ENCODE results near the gene FILIP1. TPM values are rescaled to one million over a fixed set of nuclear protein-coding genes. Genes with fewer than 3 reads are reported as not detected.

Gene FILIP1
- total and polyA plus RNA-seq, 10 of the 15 experiments (the other 5 are each of a cell fraction or from before 2014, with no cell fraction given): 0.23 to 2.0 (median 0.44) TPM

DNA sequence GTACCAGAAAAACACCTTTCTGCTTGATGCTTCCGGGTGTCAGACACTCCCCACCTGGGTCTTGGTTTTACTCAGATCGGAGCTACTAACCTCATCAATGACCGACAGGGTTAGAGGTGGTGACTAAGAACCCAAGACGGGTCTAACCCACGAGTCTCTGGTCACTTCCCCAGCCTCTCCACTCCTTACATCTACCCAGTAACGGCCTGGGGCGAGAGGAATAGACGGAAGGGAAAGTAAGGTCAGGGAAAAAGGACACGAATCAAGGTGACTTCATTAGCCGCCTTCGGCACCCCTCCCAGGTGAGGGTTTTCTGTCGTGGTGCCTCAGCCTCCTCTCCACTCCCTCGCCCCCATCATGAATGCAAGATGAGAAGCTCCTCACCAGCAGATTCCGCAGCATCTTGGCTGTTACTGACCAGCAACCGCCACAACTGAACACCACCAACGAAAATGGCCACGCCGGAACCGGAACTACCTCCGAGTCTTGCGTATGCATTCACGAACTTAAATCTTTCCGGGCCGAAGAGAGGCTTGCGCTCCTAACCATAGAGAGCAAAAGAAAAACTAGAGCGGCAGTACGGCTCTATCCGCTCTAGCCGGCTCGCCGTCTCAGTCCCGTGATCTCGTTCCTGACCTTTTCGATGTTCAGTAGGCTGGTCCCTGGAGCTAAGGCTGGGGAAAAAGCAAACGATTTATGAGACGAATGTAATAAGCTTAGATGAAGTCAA lies 250.1 kb downstream of the FILIP1 start, which contains the start of gene COX7A2 (continued):
- TF ChIP-seq, protein P1, sequence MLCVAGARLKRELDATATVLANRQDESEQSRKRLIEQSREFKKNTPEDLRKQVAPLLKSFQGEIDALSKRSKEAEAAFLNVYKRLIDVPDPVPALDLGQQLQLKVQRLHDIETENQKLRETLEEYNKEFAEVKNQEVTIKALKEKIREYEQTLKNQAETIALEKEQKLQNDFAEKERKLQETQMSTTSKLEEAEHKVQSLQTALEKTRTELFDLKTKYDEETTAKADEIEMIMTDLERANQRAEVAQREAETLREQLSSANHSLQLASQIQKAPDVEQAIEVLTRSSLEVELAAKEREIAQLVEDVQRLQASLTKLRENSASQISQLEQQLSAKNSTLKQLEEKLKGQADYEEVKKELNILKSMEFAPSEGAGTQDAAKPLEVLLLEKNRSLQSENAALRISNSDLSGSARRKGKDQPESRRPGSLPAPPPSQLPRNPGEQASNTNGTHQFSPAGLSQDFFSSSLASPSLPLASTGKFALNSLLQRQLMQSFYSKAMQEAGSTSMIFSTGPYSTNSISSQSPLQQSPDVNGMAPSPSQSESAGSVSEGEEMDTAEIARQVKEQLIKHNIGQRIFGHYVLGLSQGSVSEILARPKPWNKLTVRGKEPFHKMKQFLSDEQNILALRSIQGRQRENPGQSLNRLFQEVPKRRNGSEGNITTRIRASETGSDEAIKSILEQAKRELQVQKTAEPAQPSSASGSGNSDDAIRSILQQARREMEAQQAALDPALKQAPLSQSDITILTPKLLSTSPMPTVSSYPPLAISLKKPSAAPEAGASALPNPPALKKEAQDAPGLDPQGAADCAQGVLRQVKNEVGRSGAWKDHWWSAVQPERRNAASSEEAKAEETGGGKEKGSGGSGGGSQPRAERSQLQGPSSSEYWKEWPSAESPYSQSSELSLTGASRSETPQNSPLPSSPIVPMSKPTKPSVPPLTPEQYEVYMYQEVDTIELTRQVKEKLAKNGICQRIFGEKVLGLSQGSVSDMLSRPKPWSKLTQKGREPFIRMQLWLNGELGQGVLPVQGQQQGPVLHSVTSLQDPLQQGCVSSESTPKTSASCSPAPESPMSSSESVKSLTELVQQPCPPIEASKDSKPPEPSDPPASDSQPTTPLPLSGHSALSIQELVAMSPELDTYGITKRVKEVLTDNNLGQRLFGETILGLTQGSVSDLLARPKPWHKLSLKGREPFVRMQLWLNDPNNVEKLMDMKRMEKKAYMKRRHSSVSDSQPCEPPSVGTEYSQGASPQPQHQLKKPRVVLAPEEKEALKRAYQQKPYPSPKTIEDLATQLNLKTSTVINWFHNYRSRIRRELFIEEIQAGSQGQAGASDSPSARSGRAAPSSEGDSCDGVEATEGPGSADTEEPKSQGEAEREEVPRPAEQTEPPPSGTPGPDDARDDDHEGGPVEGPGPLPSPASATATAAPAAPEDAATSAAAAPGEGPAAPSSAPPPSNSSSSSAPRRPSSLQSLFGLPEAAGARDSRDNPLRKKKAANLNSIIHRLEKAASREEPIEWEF (IDR thresholded peaks at IDR 0.05; ENCODE audit: insufficient replicate concordance, low read depth, low read length): no peak
- TF ChIP-seq GATAD2B (conservative IDR thresholded peaks at IDR 0.05; ENCODE audit: low read depth): peak; percentile 58; the same call in 1 of the 2 replicates

Small RNA genes within 50 kb of the gene (microRNA-seq; reads per million reads assigned to microRNA genes)
- not detected for gene MIR4463

Small RNA genes within 50 kb of the gene (small RNA-seq; reads per million reads assigned to genes)
- gene MIR4463 (not detected), gene RF00012 (not detected), gene RNU1-34P (not detected)

Other genes starting within 250 kb of the FILIP1 start
- 199 and 239 TPM in 2 replicates for gene COX7A2, start 250.0 kb downstream of the FILIP1 start, total RNA-seq (2014; rRNA removed)
- 417 and 432 TPM in 2 replicates for gene COX7A2, start 250.0 kb downstream of the FILIP1 start, total RNA-seq (2014; rRNA removed; fragmentation: Illumina TruSeq; extraction: Trizol)
- 384 and 403 TPM in 2 replicates for gene COX7A2, start 250.0 kb downstream of the FILIP1 start, total RNA-seq (2021)
- gene COX7A2, start 250.0 kb downstream of the FILIP1 start, polyA plus RNA-seq (2011; rRNA removed): 552 and 633 TPM in 2 replicates
- gene COX7A2, start 250.0 kb downstream of the FILIP1 start, polyA plus RNA-seq (2014; fragmentation: Illumina TruSeq; extraction: Trizol): 520 and 635 TPM in 2 replicates
- 1,000 to 10,000 TPM; 1,615 to 1,834 TPM for gene COX7A2, start 250.0 kb downstream of the FILIP1 start, polyA plus RNA-seq (2014; fragmentation: Nextera tagmentation; extraction: Ambion mirVana)
- 238 and 276 TPM in 2 replicates for gene COX7A2, start 250.0 kb downstream of the FILIP1 start, polyA plus RNA-seq (2014; rRNA removed)
- gene COX7A2, start 250.0 kb downstream of the FILIP1 start, polyA plus RNA-seq (2016; fragmentation: Nextera tagmentation; extraction: Ambion mirVana): 1,000 to 10,000 TPM in 1 of 2 experiments, 100 to 1,000 TPM in 1; 984 to 1,077 TPM
- gene TMEM30A, start 209.0 kb downstream of the FILIP1 start, total RNA-seq (2014; rRNA removed): 39.0 and 48.1 TPM in 2 replicates
- gene TMEM30A, start 209.0 kb downstream of the FILIP1 start, total RNA-seq (2014; rRNA removed; fragmentation: Illumina TruSeq; extraction: Trizol): 47.6 and 48.1 TPM in 2 replicates
- gene TMEM30A, start 209.0 kb downstream of the FILIP1 start, total RNA-seq (2021): 58.0 and 62.8 TPM in 2 replicates
- 43.9 and 69.5 TPM in 2 replicates for gene TMEM30A, start 209.0 kb downstream of the FILIP1 start, polyA plus RNA-seq (2011; rRNA removed)
- gene TMEM30A, start 209.0 kb downstream of the FILIP1 start, polyA plus RNA-seq (2014; fragmentation: Illumina TruSeq; extraction: Trizol): 42.6 and 55.6 TPM in 2 replicates
- 10 to 100 TPM; 11.9 to 23.1 TPM for gene TMEM30A, start 209.0 kb downstream of the FILIP1 start, polyA plus RNA-seq (2014; fragmentation: Nextera tagmentation; extraction: Ambion mirVana)
- gene TMEM30A, start 209.0 kb downstream of the FILIP1 start, polyA plus RNA-seq (2014; rRNA removed): 24.3 and 28.3 TPM in 2 replicates
- 10 to 100 TPM; 54.4 to 61.6 TPM for gene TMEM30A, start 209.0 kb downstream of the FILIP1 start, polyA plus RNA-seq (2016; fragmentation: Nextera tagmentation; extraction: Ambion mirVana)
- 48.9 and 50.8 TPM in 2 replicates for gene SENP6, start 108.1 kb upstream of the FILIP1 start, total RNA-seq (2014; rRNA removed)
- gene SENP6, start 108.1 kb upstream of the FILIP1 start, total RNA-seq (2014; rRNA removed; fragmentation: Illumina TruSeq; extraction: Trizol): 70.0 and 75.2 TPM in 2 replicates
- 46.9 and 52.1 TPM in 2 replicates for gene SENP6, start 108.1 kb upstream of the FILIP1 start, total RNA-seq (2021)
- 45.6 and 91.9 TPM in 2 replicates for gene SENP6, start 108.1 kb upstream of the FILIP1 start, polyA plus RNA-seq (2011; rRNA removed)
- gene SENP6, start 108.1 kb upstream of the FILIP1 start, polyA plus RNA-seq (2014; fragmentation: Illumina TruSeq; extraction: Trizol): 56.1 and 79.1 TPM in 2 replicates
- gene SENP6, start 108.1 kb upstream of the FILIP1 start, polyA plus RNA-seq (2014; fragmentation: Nextera tagmentation; extraction: Ambion mirVana): 10 to 100 TPM; 10.7 to 17.2 TPM
- 31.6 and 36.5 TPM in 2 replicates for gene SENP6, start 108.1 kb upstream of the FILIP1 start, polyA plus RNA-seq (2014; rRNA removed)
- gene SENP6, start 108.1 kb upstream of the FILIP1 start, polyA plus RNA-seq (2016; fragmentation: Nextera tagmentation; extraction: Ambion mirVana): 10 to 100 TPM; 36.6 to 39.0 TPM

Measured in GM12878 (cell line).